ENCODE measurements around the gene KLF13. TPM values are rescaled to one million over a fixed set of nuclear protein-coding genes. Genes with fewer than 3 reads are reported as not detected.

The KLF13 gene
- total RNA-seq, 2 experiments from 2014 or later, result 163 to 175 TPM

GRCh38 chr15:31412824-31413223, 86.2 kb downstream of the KLF13 start:
- peaks cover 7% of the 10 kb centered on the region for H3K4me1 Mint-ChIP-seq (ENCODE audit: low read depth)
- peaks cover 4% of the 10 kb centered on the region for H3K9me3 Mint-ChIP-seq
- TF ChIP-seq CTCF (IDR thresholded peaks at IDR 0.05), result no peak
- ChIA-PET CTCF (interaction anchor here (1.3 to 1.5 kb wide), 2 partner anchors 19 to 78 kb away, joined by 3 to 4 read pairs; no protein-coding TSS in a partner anchor), POLR2A (interaction anchor here (0.9 to 1.6 kb wide), 2 partner anchors 22 to 47 kb away, joined by 3 to 6 read pairs; no protein-coding TSS in a partner anchor)
- intact Hi-C loops (cut with micrococcal nuclease), result no loop called here
- no peak for DNase-seq
- no peak for ATAC-seq
- H3K27ac Mint-ChIP-seq, result no peak overlapping the region
- H3K36me3 Mint-ChIP-seq (ENCODE audit: low read depth), result peaks cover 2% of the 10 kb centered on the region
- H3K4me3 Mint-ChIP-seq, result no peak overlapping the region
- H3K27me3 Mint-ChIP-seq, result no peaks in the 10 kb centered on the region

- Mint-ChIP-seq H3K36me3 (ENCODE audit: low read depth) (peaks cover 2% of the 10 kb centered on the region), H3K4me3 (no peak overlapping the region), H3K9me3 (peaks cover 12% of the 10 kb centered on the region), H3K27me3 (no peaks in the 10 kb centered on the region), H3K27ac (no peak overlapping the region), H3K4me1 (ENCODE audit: low read depth) (peaks cover 7% of the 10 kb centered on the region)
- no peak for TF ChIP-seq CTCF (IDR thresholded peaks at IDR 0.05)
- no peak for ATAC-seq
- DNase-seq, result no peak
- ChIA-PET CTCF (interaction anchor here (1.1 to 1.3 kb wide), 3 partner anchors 15 to 73 kb away, joined by 3 to 5 read pairs (median 3); no protein-coding TSS in a partner anchor), POLR2A (no interaction called here)
- intact Hi-C loops (cut with micrococcal nuclease), result no loop called here
These were observed 88.6 kb downstream of the KLF13 start for GRCh38 chr15:31415201-31415600.

- no peak for ATAC-seq
- peaks cover 3% of the 10 kb centered on the region for H3K36me3 Mint-ChIP-seq (ENCODE audit: low read depth)
- ChIA-PET POLR2A (interaction anchor here (1.1 to 1.4 kb wide), 2 partner anchors 9 to 15 kb away, joined by 3 to 5 read pairs; no protein-coding TSS in a partner anchor), CTCF (interaction anchor here (1.4 to 1.7 kb wide), 2 partner anchors 13 to 68 kb away, joined by 4 to 7 read pairs; no protein-coding TSS in a partner anchor)
- H3K4me1 Mint-ChIP-seq (ENCODE audit: low read depth), result no peaks in the 10 kb centered on the region
- DNase-seq, result no peak
- TF ChIP-seq CTCF (IDR thresholded peaks at IDR 0.05), result no peak
- no peak overlapping the region for H3K27ac Mint-ChIP-seq
- no peaks in the 10 kb centered on the region for H3K27me3 Mint-ChIP-seq
- peaks cover 22% of the 10 kb centered on the region for H3K9me3 Mint-ChIP-seq
- intact Hi-C loops (cut with micrococcal nuclease), result no loop called here
- no peak overlapping the region for H3K4me3 Mint-ChIP-seq
These were observed 93.2 kb downstream of the KLF13 start for GRCh38 chr15:31419820-31420219.

- intact Hi-C loops (cut with micrococcal nuclease), result no loop called here
- peaks cover 2% of the 10 kb centered on the region for H3K36me3 Mint-ChIP-seq (ENCODE audit: low read depth)
- H3K9me3 Mint-ChIP-seq, result peaks cover 9% of the 10 kb centered on the region
- CTCF ChIA-PET, result no interaction called here
- no peak overlapping the region for H3K4me3 Mint-ChIP-seq
- no peaks in the 10 kb centered on the region for H3K27me3 Mint-ChIP-seq
- TF ChIP-seq CTCF (IDR thresholded peaks at IDR 0.05), result no peak
- H3K4me1 Mint-ChIP-seq (ENCODE audit: low read depth), result peaks cover 26% of the 10 kb centered on the region
- POLR2A ChIA-PET, result no interaction called here
- DNase-seq (no peak), ATAC-seq (peak; percentile 55)
- H3K27ac Mint-ChIP-seq, result no peak overlapping the region
These were observed 100.8 kb downstream of the KLF13 start for GRCh38 chr15:31427411-31427810.

Other genes starting within 250 kb of the KLF13 start
- not detected for gene TRPM1, start 225.1 kb upstream of the KLF13 start, total RNA-seq